GM21367 (cell line): Measurements from ENCODE around the gene FOXO1.

Experiments
- ATAC-seq: cut with Tn5 transposase; IDR thresholded peaks from one replicate; pipeline ENCODE4 v1.9.1; 2021; ENCODE audit not compliant: unreplicated experiment

Gene FOXO1

GRCh38 chr13:40517486-40518480, 148.7 kb downstream of the FOXO1 start:
- peak; percentile 54 for ATAC-seq

- no peak for ATAC-seq
Observed at GRCh38 chr13:40515702-40516101, 150.7 kb downstream of the FOXO1 start.

GRCh38 chr13:40514802-40515201, 151.6 kb downstream of the FOXO1 start:
- ATAC-seq, result no peak

GRCh38 chr13:40509876-40510275, 156.6 kb downstream of the FOXO1 start:
- ATAC-seq, result no peak

DNA sequence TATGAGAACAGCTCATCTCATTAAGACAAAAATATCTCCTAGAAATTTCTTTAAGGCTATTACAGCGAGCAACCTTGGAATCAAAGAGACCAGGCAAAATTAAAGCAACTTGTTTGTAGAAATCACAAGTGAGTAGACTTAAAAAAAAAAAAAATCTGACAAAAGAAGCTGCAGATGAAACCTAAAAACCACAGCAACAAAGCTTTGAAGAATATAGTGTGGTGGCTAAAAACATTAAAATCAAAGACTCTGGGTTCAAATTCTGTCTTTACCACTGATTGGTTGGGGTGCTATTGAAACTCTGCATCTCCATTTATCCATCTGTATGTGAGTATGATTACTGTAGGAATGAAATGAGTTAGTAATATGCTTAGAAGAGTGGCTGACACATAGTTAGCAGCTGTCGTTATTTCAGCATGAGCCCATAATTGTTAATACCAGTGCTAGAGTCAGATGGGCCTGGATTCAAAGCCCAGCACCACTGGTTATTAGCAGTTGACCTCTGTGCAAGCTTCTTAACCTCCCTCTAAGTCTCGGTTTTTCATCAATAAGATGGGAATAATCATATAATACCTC, 157.6 kb downstream of the FOXO1 start:
- ATAC-seq, result no peak

DNA sequence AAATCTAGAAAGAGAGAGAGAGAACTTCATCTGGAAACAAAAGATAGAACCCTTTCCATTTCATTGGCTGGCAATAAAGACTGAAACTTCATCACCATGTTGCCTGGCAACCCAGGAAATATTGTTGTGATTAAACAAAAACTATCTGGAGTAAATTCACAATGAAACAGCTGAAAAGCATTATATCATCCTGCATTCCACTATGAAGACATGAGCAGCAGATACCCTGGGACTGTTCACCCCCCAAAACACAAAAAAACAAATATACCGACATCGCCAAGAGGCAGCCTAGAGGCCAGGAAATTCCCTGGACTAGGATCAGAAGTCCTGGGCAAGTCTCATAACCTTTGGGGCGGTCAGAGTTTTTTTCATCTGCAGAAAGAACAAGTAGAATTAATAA, 158.3 kb downstream of the FOXO1 start:
- ATAC-seq, result no peak

GRCh38 chr13:40506592-40507446, 159.6 kb downstream of the FOXO1 start:
- no peak for ATAC-seq
